Pancreas (tissue), 10 donors: ENCODE measurements around the gene JPH3. TPM values are rescaled to one million over a fixed set of nuclear protein-coding genes. Genes with fewer than 3 reads are reported as not detected.
"Not testable (repeated sequence)": the region's sequence is repeated elsewhere in the genome, so short reads cannot be mapped to it uniquely, and the experiment has no call there.

Experiments
- ATAC-seq, 4 donors: fragments of 200-7000 bp; cut with Tn5 transposase; one replicate each; pipeline versions ENCODE4 v1.8.0 to v1.9.1; 2020; ENCODE audit warnings: mild to moderate bottlenecking in 4 of 4, moderate library complexity in 4 of 4
- DNase-seq, 6 donors: peaks; one replicate each; pipeline ENCODE4 v3.0.0-alpha.2; 2020
- FAIRE-seq: peaks from 2 replicates; lab custom pipeline; 2012; peaks lifted over from hg19 to GRCh38; lab: Jason Lieb, UNC
- H3K27ac ChIP-seq, 4 donors: fragments of 200-600 bp; sonication (generic); 1 replicate in 3 of 4; 2 replicates in 1 of 4; pipeline versions ENCODE4 v1.5.0 to v1.8.0; 2020
- H3K27me3 ChIP-seq, 4 donors: fragments of 200-600 bp; one replicate each; pipeline ENCODE4 v1.8.0; 2021
- H3K36me3 ChIP-seq, 3 donors: fragments of 200-600 bp; sonication (generic) in 1 of 3; one replicate each; pipeline versions ENCODE4 v1.5.0 to v1.8.0; 2020 to 2021
- H3K4me1 ChIP-seq, 3 donors: fragments of 200-600 bp; one replicate each; pipeline ENCODE4 v1.8.0; 2021
- H3K4me3 ChIP-seq, 4 donors: fragments of 200-600 bp; sonication (generic) in 2 of 4; one replicate each; pipeline versions ENCODE4 v1.5.0 to v1.8.0; 2020 to 2021
- H3K9me3 ChIP-seq, 4 donors: fragments of 200-600 bp; one replicate each; pipeline ENCODE4 v1.8.0; 2021
- WGBS, 2 donors: extraction: QIAGEN DNeasy Blood & Tissue Kit; methylation state at CpG; one replicate each; pipeline ENCODE4 v1.1.7; 2013; 5-methylcytosine and 5-hydroxymethylcytosine counted together
- intact Hi-C, 3 donors: fragments of 100-400 bp; cut with DNase I; formaldehyde crosslinking; loops; one replicate each; pipeline versions ENCODE4 v1.11.1 to v1.14.2; 2022
- polyA plus RNA-seq, 2 donors: library from polyadenylated mRNA; stranded (reverse); fragments of 200-250 nt; gene quantifications; one replicate each; pipeline ENCODE4 v1.2.3, GENCODE V29; 2013
- total RNA-seq, 6 donors: library from RNA; stranded (reverse); fragmentation: NEBNext Ultra II Directional in 4 of 6; extraction: Animal tissue kit (Norgen Biotek cat#: 25700) in 4 of 6; gene quantifications; one replicate each; pipeline versions ENCODE4 v1.2.1 to v1.2.4, GENCODE V29; 2021 to 2023
- TF ChIP-seq, protein P1 (sequence below), 4 donors: fragments of 200-600 bp; sonication (generic) in 3 of 4; IDR thresholded peaks; one replicate each; pipeline versions ENCODE4 v1.5.0 to v1.8.0; 2021; ENCODE audit warnings: antibody characterized with exemption in 4 of 4
- donor health status: healthy with polysubstance abuse.
- donor health status: DM: no; HTN: no; CAD: no; lungs with moderate emphysema.
- donor health status: DM: no; HTN: no; CAD: no.
- donor health status: control.
- donor health status: control.
- donor health status: Bipolar disorder and iron deficiency.
- donor health status: DM: yes; HTN: yes; CAD: no.
- donor health status: DM: no; HTN: no; CAD: no.
- donor health status: DM: no; HTN: no; CAD: no.
- donor health status: DM: yes; HTN: yes; CAD: no.

JPH3 gene
- total and polyA plus RNA-seq, 8 donors, result 0.09 to 1.9 (median 0.41) TPM

DNA sequence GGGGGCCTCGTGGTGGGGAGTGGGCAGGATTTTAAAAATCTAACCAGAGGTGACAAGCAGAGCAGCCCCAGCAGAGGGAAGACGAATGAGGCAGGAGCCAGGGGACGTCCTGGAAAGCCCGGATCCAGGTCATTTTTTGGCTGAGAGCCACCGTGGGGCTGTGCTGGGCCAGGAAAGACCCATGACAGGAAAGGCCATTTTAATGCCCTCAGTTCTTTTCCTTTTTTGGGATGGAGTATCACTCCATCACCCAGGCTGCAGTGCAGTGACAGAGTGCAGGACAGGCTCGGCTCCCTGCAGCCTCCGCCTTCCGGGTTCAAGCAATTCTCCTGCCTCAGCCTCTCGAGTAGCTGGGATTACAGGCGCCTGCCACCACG is 30.5 kb upstream of the JPH3 start:
- intact Hi-C loops, result no loop called here
- H3K9me3 ChIP-seq, result no peaks in the 10 kb centered on the region
- peaks cover 0 to 3% (median 0%) of the 10 kb centered on the region in 4 donors for H3K27me3 ChIP-seq
- 50 to 63% methylated on average over 11 of the region's 11 CpGs for WGBS, 2 donors
- peaks cover 0 to 9% (median 0%) of the 10 kb centered on the region in 3 donors for H3K4me1 ChIP-seq
- no peak overlapping the region for H3K27ac ChIP-seq
- FAIRE-seq (no peak), DNase-seq (peak in 1 of 6 donors; percentile 29), ATAC-seq (peak in 1 of 4 donors; percentile 21)
- no peaks in the 10 kb centered on the region for H3K36me3 ChIP-seq
- TF ChIP-seq, protein P1, sequence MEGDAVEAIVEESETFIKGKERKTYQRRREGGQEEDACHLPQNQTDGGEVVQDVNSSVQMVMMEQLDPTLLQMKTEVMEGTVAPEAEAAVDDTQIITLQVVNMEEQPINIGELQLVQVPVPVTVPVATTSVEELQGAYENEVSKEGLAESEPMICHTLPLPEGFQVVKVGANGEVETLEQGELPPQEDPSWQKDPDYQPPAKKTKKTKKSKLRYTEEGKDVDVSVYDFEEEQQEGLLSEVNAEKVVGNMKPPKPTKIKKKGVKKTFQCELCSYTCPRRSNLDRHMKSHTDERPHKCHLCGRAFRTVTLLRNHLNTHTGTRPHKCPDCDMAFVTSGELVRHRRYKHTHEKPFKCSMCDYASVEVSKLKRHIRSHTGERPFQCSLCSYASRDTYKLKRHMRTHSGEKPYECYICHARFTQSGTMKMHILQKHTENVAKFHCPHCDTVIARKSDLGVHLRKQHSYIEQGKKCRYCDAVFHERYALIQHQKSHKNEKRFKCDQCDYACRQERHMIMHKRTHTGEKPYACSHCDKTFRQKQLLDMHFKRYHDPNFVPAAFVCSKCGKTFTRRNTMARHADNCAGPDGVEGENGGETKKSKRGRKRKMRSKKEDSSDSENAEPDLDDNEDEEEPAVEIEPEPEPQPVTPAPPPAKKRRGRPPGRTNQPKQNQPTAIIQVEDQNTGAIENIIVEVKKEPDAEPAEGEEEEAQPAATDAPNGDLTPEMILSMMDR (IDR thresholded peaks at IDR 0.05), result no peak
- no peak overlapping the region for H3K4me3 ChIP-seq

DNA sequence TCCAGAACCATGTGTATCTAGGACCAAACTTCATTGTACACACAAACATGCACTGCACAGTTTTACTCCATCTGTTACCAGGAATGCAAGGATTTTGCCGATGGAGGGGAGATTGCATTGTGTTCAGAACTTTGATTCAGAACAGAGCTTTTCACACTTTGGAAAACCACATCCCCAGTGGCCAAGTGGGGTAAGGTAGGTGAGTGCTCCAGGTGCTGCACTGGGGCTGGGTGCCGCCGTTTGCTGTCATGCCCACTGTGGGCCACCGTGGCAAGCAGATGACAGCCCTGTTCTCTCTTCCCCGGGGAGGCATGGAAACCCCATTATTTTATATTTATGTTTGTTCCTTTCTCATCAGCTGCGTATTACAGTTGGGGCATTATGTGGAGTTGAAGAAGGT is 29.3 kb upstream of the JPH3 start:
- H3K9me3 ChIP-seq, result no peaks in the 10 kb centered on the region
- TF ChIP-seq, protein P1 (IDR thresholded peaks at IDR 0.05), result no peak
- no peaks in the 10 kb centered on the region for H3K36me3 ChIP-seq
- intact Hi-C loops, result no loop called here
- H3K27ac ChIP-seq, result no peak overlapping the region
- FAIRE-seq (no peak), DNase-seq (no peak), ATAC-seq (no peak)
- H3K4me1 ChIP-seq, result peaks cover 0 to 9% (median 0%) of the 10 kb centered on the region in 3 donors
- 53 to 63% methylated on average over 6 of the region's 6 CpGs for WGBS, 2 donors
- H3K4me3 ChIP-seq, result no peak overlapping the region
- H3K27me3 ChIP-seq, result peaks cover 0 to 3% (median 0%) of the 10 kb centered on the region in 4 donors

DNA sequence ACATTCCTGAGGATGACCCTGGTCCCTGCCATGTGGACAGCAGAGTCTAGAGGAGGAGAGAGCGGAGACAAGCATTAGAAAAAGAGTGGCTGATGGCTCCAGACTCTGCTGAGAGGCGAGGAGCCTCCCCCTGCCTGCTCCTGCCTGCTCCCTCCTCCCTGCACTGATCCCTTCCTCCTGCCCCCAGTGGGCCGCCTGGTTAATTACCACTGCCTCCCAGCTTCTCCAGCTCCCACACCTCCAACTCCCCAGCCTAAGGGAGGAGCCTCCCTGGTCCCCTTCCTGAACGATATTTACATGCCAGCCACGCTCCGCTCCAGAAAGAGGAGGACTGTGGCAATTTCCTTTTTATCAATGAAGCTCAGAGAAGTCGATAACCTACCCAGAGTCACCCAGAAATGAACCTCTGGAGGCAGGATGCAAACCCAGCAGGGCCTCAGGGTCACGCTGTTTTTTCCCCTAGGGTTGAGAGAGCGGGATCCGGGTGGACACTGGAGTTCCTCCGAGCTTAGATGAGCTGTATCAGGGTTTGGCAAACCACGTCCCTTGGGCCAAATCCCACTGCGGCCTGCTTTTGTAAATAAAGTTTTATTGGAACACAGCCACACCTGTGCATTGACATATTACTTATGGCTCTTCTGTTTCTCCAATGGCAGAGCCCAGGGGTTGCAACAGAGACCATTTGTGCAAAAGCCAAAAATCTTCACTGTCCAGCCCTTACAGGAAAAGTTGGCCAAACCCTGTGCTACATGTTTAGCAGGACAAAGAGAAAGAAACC is 27.1 kb upstream of the JPH3 start:
- DNase-seq (no peak), FAIRE-seq (no peak), ATAC-seq (no peak)
- TF ChIP-seq, protein P1 (IDR thresholded peaks at IDR 0.05), result no peak
- peaks cover 0 to 9% (median 0%) of the 10 kb centered on the region in 3 donors for H3K4me1 ChIP-seq
- no peak overlapping the region for H3K4me3 ChIP-seq
- H3K9me3 ChIP-seq, result no peaks in the 10 kb centered on the region
- H3K27me3 ChIP-seq, result peaks cover 0 to 3% (median 0%) of the 10 kb centered on the region in 4 donors
- H3K36me3 ChIP-seq, result no peaks in the 10 kb centered on the region
- intact Hi-C loops, result no loop called here
- 47% methylated on average over 12 to 13 of the region's 13 CpGs for WGBS, 2 donors
- H3K27ac ChIP-seq, result no peak overlapping the region

DNA sequence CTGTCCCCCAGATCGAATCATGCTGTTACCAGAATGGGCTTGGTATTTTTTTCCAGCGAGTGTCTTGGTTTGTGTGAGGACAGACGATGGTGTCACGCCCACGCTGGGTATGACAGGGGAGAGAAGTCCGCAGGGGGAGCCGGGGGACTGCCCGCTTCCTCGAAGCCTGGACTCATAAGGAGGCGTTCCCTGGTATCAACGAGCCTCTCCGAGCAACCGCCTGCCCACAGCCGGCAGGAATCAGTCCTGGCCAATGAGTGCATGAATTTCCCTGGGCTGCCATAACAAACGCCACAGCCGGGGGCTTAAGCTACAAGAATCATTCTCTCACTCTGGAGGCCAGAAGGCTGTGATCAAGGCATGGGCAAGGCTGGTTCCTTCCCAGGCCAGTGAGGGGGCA is 26.1 kb upstream of the JPH3 start:
- ATAC-seq (no peak), DNase-seq (no peak), FAIRE-seq (no peak)
- Histone ChIP-seq H3K27me3 (peaks cover 0 to 3% (median 0%) of the 10 kb centered on the region in 4 donors), H3K9me3 (no peaks in the 10 kb centered on the region), H3K36me3 (no peaks in the 10 kb centered on the region), H3K4me1 (peaks cover 0 to 9% (median 0%) of the 10 kb centered on the region in 3 donors), H3K4me3 (no peak overlapping the region), H3K27ac (no peak overlapping the region)
- TF ChIP-seq, protein P1 (IDR thresholded peaks at IDR 0.05), result no peak
- WGBS, 2 donors, result 42 to 46% methylated on average over 16 of the region's 16 CpGs
- intact Hi-C loops, result no loop called here

DNA sequence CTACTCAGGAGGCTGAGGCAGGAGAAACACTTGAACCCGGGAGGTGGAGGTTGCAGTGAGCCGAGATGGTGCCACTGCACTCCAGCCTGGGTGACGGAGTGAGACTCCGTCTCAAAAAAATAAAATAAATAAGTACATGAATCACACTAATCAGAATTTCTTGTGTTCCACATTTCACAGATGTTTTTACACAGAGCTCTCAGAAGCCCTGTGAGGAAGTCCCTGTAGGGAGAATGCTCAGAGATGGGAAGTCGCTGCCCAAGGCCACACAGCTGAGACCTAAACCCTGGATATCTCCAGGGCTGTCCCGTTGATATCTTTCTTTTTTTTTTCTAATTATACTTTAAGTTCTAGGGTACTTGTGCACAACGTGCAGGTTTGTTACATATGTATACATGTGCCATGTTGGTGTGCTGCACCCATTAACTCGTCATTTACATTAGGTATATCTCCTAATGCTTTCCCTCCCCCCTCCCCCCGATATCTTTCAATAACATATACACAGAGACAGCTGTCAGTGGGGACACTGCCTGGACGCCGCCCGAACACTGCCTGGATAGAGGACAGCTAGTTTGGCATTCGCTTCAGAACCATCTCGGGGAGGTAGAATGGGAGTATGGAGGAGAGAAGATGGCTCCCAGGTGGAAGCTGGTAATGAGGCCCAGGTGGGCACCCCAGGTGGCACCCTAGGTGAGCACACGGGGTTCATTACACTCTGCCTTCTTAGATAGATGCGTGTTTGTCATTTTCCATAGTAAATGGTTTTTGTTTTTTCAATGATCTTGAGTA is 24.0 kb upstream of the JPH3 start:
- not testable (repeated sequence) for ATAC-seq, H3K27me3 ChIP-seq
- WGBS, 2 donors, result 66 to 78% methylated on average over 16 of the region's 16 CpGs

More for the DNA sequence above, 24.0 kb upstream of the JPH3 start:
- H3K4me3 ChIP-seq, H3K36me3 ChIP-seq, intact Hi-C loops, DNase-seq, H3K27ac ChIP-seq, H3K9me3 ChIP-seq, FAIRE-seq, H3K4me1 ChIP-seq: not testable (repeated sequence)
